ENCODE measurements around the gene TAGLN. TPM values are rescaled to one million over a fixed set of nuclear protein-coding genes. Genes with fewer than 3 reads are reported as not detected.

The TAGLN gene
- total RNA-seq (95.4 TPM), polyA plus RNA-seq (ENCODE audit: insufficient read depth in 1 of 8, insufficient read length in 8 of 8, low replicate concordance in 1 of 8) (100 to 1,000 TPM in 7 of 8 donors, 10 to 100 TPM in 1; 98.5 to 140 (median 113) TPM)
- long read RNA-seq, donor 1, transcript TAGLN-202 (5 exons, 928 nt) = major isoform, 10 of 10 reads
- long read RNA-seq, donor 1, partial matches to known transcripts = 0 of 10 reads
- long read RNA-seq, donor 1, other reads (novel, unspliced or antisense) = 0 of 10 reads
- long read RNA-seq, donor 2, partial matches to known transcripts = 0 of 2 reads
- long read RNA-seq, donor 2, other reads (novel, unspliced or antisense) = 0 of 2 reads
- long read RNA-seq, donor 3, transcript TAGLN-202 (5 exons, 928 nt) = major isoform, 45 of 48 reads
- long read RNA-seq, donor 3, partial matches to known transcripts = 0 of 48 reads
- long read RNA-seq, donor 3, other reads (novel, unspliced or antisense) = 0 of 48 reads
- long read RNA-seq, donor 4, transcript TAGLN-202 (5 exons, 928 nt) = major isoform, 23 of 27 reads
- long read RNA-seq, donor 4, partial matches to known transcripts = 0 of 27 reads
- long read RNA-seq, donor 4, other reads (novel, unspliced or antisense) = 0 of 27 reads
- long read RNA-seq, donor 5, transcript TAGLN-207 (4 exons, 2,166 nt) = minor isoform, 7 of 99 reads
- long read RNA-seq, donor 5, transcript TAGLN-202 (5 exons, 928 nt) = major isoform, 85 of 99 reads
- long read RNA-seq, donor 5, partial matches to known transcripts = 5 of 99 reads
- long read RNA-seq, donor 5, other reads (novel, unspliced or antisense) = 0 of 99 reads
- long read RNA-seq, donor 6, transcript TAGLN-202 (5 exons, 928 nt) = major isoform, 42 of 78 reads
- long read RNA-seq, donor 6, transcript TAGLN-207 (4 exons, 2,166 nt) = minor isoform, 10 of 78 reads
- long read RNA-seq, donor 6, partial matches to known transcripts = 26 of 78 reads
- long read RNA-seq, donor 6, other reads (novel, unspliced or antisense) = 0 of 78 reads
- long read RNA-seq, donor 7, transcript TAGLN-202 (5 exons, 928 nt) = major isoform, 53 of 83 reads
- long read RNA-seq, donor 7, transcript TAGLN-207 (4 exons, 2,166 nt) = minor isoform, 8 of 83 reads
- long read RNA-seq, donor 7, partial matches to known transcripts = 21 of 83 reads
- long read RNA-seq, donor 7, other reads (novel, unspliced or antisense) = 0 of 83 reads
- long read RNA-seq, donor 8, transcript TAGLN-202 (5 exons, 928 nt) = major isoform, 24 of 46 reads
- long read RNA-seq, donor 8, partial matches to known transcripts = 20 of 46 reads
- long read RNA-seq, donor 8, other reads (novel, unspliced or antisense) = 0 of 46 reads
- long read RNA-seq, donor 9, transcript TAGLN-202 (5 exons, 928 nt) = major isoform, 34 of 35 reads
- long read RNA-seq, donor 9, partial matches to known transcripts = 0 of 35 reads
- long read RNA-seq, donor 9, other reads (novel, unspliced or antisense) = 0 of 35 reads
- long read RNA-seq, donor 10, transcript TAGLN-207 (4 exons, 2,166 nt) = minor isoform, 5 of 42 reads
- long read RNA-seq, donor 10, transcript TAGLN-202 (5 exons, 928 nt) = major isoform, 25 of 42 reads
- long read RNA-seq, donor 10, partial matches to known transcripts = 12 of 42 reads
- long read RNA-seq, donor 10, other reads (novel, unspliced or antisense) = 0 of 42 reads
- long read RNA-seq, donor 11, transcript TAGLN-202 (5 exons, 928 nt) = major isoform, 28 of 32 reads
- long read RNA-seq, donor 11, partial matches to known transcripts = 0 of 32 reads
- long read RNA-seq, donor 11, other reads (novel, unspliced or antisense) = 0 of 32 reads

- H3K9me3 ChIP-seq (replicated peaks; ENCODE audit: control insufficient read depth, low read depth, low read length) = no peaks in the 10 kb centered on the region
- no peaks in the 10 kb centered on the region for H3K27me3 ChIP-seq (ENCODE audit: control insufficient read depth, insufficient read depth, low read length)
- DNase-seq = peak; percentile 91
- peak within 1 kb of the TSS; percentile 40 for H3K4me3 ChIP-seq (ENCODE audit: low read length)
- peaks cover 67% of the 10 kb centered on the region for H3K4me1 ChIP-seq (ENCODE audit: control insufficient read depth, insufficient read depth, low read length)
- 21% methylated on average over 21 of the region's 34 CpGs for WGBS (ENCODE audit: insufficient coverage)
- peaks cover 38% of the 10 kb centered on the region for H3K36me3 ChIP-seq (ENCODE audit: control insufficient read depth, insufficient read depth, low read length)
- H3K27ac ChIP-seq (ENCODE audit: low read length) = peak within 1 kb of the TSS; percentile 84
These were observed at the start of gene TAGLN for GRCh38 chr11:117199053-117199915. Gene TAGLN, plus strand, starts transcription at chr11:117199370. Its CDS starts 3,644 bp downstream, at chr11:117203014.

DNA sequence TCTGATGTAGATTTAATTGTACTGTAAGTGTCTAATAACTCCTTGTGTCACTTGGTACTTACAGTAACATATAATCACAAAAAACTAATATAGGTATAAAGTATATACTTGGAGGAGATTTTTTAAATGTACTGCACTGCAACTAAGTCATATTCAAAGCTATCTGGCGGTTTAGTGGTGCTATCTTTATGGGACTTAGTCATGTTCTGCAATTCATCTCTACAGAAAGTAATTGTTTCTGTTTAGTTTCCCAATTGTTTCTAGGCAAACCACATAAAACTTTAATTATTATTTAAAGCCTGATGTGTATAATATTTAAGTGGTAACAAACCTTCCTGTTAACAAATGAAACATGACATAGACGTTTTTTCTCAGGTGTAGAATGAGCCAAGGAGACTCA is 47.1 kb upstream of the TAGLN start:
- H3K27ac ChIP-seq (ENCODE audit: low read length) = no peak overlapping the region
- peaks cover 28% of the 10 kb centered on the region for H3K36me3 ChIP-seq (ENCODE audit: control insufficient read depth, insufficient read depth, low read length)
- no peaks in the 10 kb centered on the region for H3K9me3 ChIP-seq (replicated peaks; ENCODE audit: control insufficient read depth, low read depth, low read length)
- no peak overlapping the region for H3K4me3 ChIP-seq (ENCODE audit: low read length)
- DNase-seq = no peak
- no CpG with 5 or more reads among the region's 2 CpGs for WGBS (ENCODE audit: insufficient coverage)
- no peaks in the 10 kb centered on the region for H3K27me3 ChIP-seq (ENCODE audit: control insufficient read depth, insufficient read depth, low read length)
- H3K4me1 ChIP-seq (ENCODE audit: control insufficient read depth, insufficient read depth, low read length) = no peaks in the 10 kb centered on the region

DNA sequence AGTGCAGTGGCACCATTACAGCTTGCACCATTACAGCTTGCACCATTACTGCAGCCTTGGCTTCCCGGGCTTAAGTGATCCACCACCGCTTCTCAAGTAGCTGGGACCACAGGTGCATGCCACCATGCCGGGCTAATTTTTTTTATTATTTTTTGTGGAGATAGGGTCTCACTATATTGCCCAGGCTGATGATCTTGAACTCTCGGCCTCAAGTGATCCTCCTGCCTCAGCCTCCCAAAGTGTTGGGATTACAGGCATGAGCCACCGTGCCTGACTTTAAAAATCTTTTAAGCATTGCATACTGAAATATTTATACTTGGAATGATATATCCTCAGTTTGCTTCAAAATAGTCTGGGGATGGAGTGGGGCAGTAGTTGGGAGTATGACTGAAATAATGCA is 44.7 kb upstream of the TAGLN start:
- no CpG with 5 or more reads among the region's 5 CpGs for WGBS (ENCODE audit: insufficient coverage)
- H3K27ac ChIP-seq (ENCODE audit: low read length) = no peak overlapping the region
- no peak for DNase-seq
- H3K36me3 ChIP-seq (ENCODE audit: control insufficient read depth, insufficient read depth, low read length) = peaks cover 20% of the 10 kb centered on the region
- H3K4me1 ChIP-seq (ENCODE audit: control insufficient read depth, insufficient read depth, low read length) = no peaks in the 10 kb centered on the region
- H3K9me3 ChIP-seq (replicated peaks; ENCODE audit: control insufficient read depth, low read depth, low read length) = no peaks in the 10 kb centered on the region
- no peak overlapping the region for H3K4me3 ChIP-seq (ENCODE audit: low read length)
- no peaks in the 10 kb centered on the region for H3K27me3 ChIP-seq (ENCODE audit: control insufficient read depth, insufficient read depth, low read length)

DNA sequence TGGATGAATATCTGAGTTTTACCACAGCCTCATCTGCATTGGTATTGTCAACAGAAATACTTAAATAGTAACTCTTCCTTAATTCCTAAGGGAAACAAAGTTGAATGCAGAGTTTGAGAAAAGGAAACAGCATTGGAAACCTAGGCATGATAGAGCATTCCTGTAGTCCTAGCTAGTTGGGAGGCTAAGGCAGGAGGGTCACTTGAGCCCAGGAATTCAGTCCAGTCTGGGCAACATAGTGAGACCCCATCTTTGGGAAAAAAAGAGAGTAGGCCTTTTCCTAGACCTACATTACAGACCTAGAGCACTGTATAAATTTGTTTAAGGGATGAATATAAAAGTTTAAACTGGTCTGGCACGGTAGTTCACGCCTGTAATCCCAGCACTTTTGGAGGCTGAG is 41.7 kb upstream of the TAGLN start:
- no peak for DNase-seq
- Histone ChIP-seq H3K4me3 (ENCODE audit: low read length) (no peak overlapping the region), H3K4me1 (ENCODE audit: control insufficient read depth, insufficient read depth, low read length) (no peaks in the 10 kb centered on the region), H3K27me3 (ENCODE audit: control insufficient read depth, insufficient read depth, low read length) (no peaks in the 10 kb centered on the region), H3K9me3 (replicated peaks; ENCODE audit: control insufficient read depth, low read depth, low read length) (no peaks in the 10 kb centered on the region), H3K27ac (ENCODE audit: low read length) (no peak overlapping the region), H3K36me3 (ENCODE audit: control insufficient read depth, insufficient read depth, low read length) (peaks cover 38% of the 10 kb centered on the region)
- WGBS (ENCODE audit: insufficient coverage) = no CpG with 5 or more reads among the region's 2 CpGs

GRCh38 chr11:117159892-117160291 is 39.3 kb upstream of the TAGLN start:
- no peak overlapping the region for H3K27ac ChIP-seq (ENCODE audit: low read length)
- no peak overlapping the region for H3K4me3 ChIP-seq (ENCODE audit: low read length)
- no peaks in the 10 kb centered on the region for H3K27me3 ChIP-seq (ENCODE audit: control insufficient read depth, insufficient read depth, low read length)
- no peaks in the 10 kb centered on the region for H3K9me3 ChIP-seq (replicated peaks; ENCODE audit: control insufficient read depth, low read depth, low read length)
- no peak for DNase-seq
- peaks cover 48% of the 10 kb centered on the region for H3K36me3 ChIP-seq (ENCODE audit: control insufficient read depth, insufficient read depth, low read length)
- WGBS (ENCODE audit: insufficient coverage) = no CpG with 5 or more reads among the region's 2 CpGs
- H3K4me1 ChIP-seq (ENCODE audit: control insufficient read depth, insufficient read depth, low read length) = no peaks in the 10 kb centered on the region

- no peaks in the 10 kb centered on the region for H3K9me3 ChIP-seq (replicated peaks; ENCODE audit: control insufficient read depth, low read depth, low read length)
- H3K27ac ChIP-seq (ENCODE audit: low read length) = no peak overlapping the region
- H3K4me1 ChIP-seq (ENCODE audit: control insufficient read depth, insufficient read depth, low read length) = no peaks in the 10 kb centered on the region
- no peak overlapping the region for H3K4me3 ChIP-seq (ENCODE audit: low read length)
- no peak for DNase-seq
- H3K27me3 ChIP-seq (ENCODE audit: control insufficient read depth, insufficient read depth, low read length) = no peaks in the 10 kb centered on the region
- peaks cover 53% of the 10 kb centered on the region for H3K36me3 ChIP-seq (ENCODE audit: control insufficient read depth, insufficient read depth, low read length)
- WGBS (ENCODE audit: insufficient coverage) = no CpG with 5 or more reads among the region's 2 CpGs
These were observed 38.3 kb upstream of the TAGLN start for GRCh38 chr11:117160826-117161225.

GRCh38 chr11:117166491-117166890 is 32.7 kb upstream of the TAGLN start:
- no peak overlapping the region for H3K27ac ChIP-seq (ENCODE audit: low read length)
- 73% methylated on average over 1 of the region's 1 CpG for WGBS (ENCODE audit: insufficient coverage)
- no peaks in the 10 kb centered on the region for H3K27me3 ChIP-seq (ENCODE audit: control insufficient read depth, insufficient read depth, low read length)
- H3K4me1 ChIP-seq (ENCODE audit: control insufficient read depth, insufficient read depth, low read length) = no peaks in the 10 kb centered on the region
- H3K36me3 ChIP-seq (ENCODE audit: control insufficient read depth, insufficient read depth, low read length) = peaks cover 46% of the 10 kb centered on the region
- DNase-seq = no peak
- no peaks in the 10 kb centered on the region for H3K9me3 ChIP-seq (replicated peaks; ENCODE audit: control insufficient read depth, low read depth, low read length)
- no peak overlapping the region for H3K4me3 ChIP-seq (ENCODE audit: low read length)

GRCh38 chr11:117169736-117170135 is 29.4 kb upstream of the TAGLN start:
- Histone ChIP-seq H3K27ac (ENCODE audit: low read length) (no peak overlapping the region), H3K36me3 (ENCODE audit: control insufficient read depth, insufficient read depth, low read length) (peaks cover 24% of the 10 kb centered on the region), H3K4me1 (ENCODE audit: control insufficient read depth, insufficient read depth, low read length) (peaks cover 5% of the 10 kb centered on the region), H3K9me3 (replicated peaks; ENCODE audit: control insufficient read depth, low read depth, low read length) (no peaks in the 10 kb centered on the region), H3K27me3 (ENCODE audit: control insufficient read depth, insufficient read depth, low read length) (no peaks in the 10 kb centered on the region), H3K4me3 (ENCODE audit: low read length) (no peak overlapping the region)
- DNase-seq = no peak
- 67% methylated on average over 1 of the region's 2 CpGs for WGBS (ENCODE audit: insufficient coverage)
